A673 (cell line): ENCODE results near the gene AMTN. TPM values are rescaled to one million over a fixed set of nuclear protein-coding genes. Genes with fewer than 3 reads are reported as not detected.
A peak's percentile ranks its signal among the peaks of the same experiment; 100 is the strongest.

Experiments used
- Bru-seq: library from RNA; stranded (reverse); fragments of 400-500 nt; gene quantifications from one replicate; lab custom pipeline; 2021; lab: Mats Ljungman, UMichigan
- BruChase-seq, 2 experiments: library from RNA; stranded (reverse); fragments of 400-500 nt; gene quantifications; one replicate each; lab custom pipeline; 2021; lab: Mats Ljungman, UMichigan
- BruUV-seq: library from RNA; stranded (reverse); fragments of 400-500 nt; replicated peaks from 2 replicates; lab custom pipeline; 2021; lab: Mats Ljungman, UMichigan
- CTCF ChIA-PET: fragments of 300-600 bp; sonication (Branson Sonifier 250); formaldehyde crosslinking; loops from one replicate; lab custom pipeline; 2022; ENCODE audit warnings: antibody characterized with exemption; lab: Charles Lee
- POLR2A ChIA-PET: fragments of 300-600 bp; sonication (Branson Sonifier 250); formaldehyde crosslinking; loops from one replicate; lab custom pipeline; 2022; ENCODE audit warnings: antibody characterized with exemption; ENCODE audit not compliant: low non-redundant PET; lab: Charles Lee
- DNase-seq: peaks from one replicate; pipeline ENCODE4 v3.0.0-alpha.2; 2015; ENCODE audit warnings: low spot score
- H3K27ac ChIP-seq: fragments of 200-600 bp; sonication (generic); 2 replicates; pipeline ENCODE4 v1.5.1; 2016; ENCODE audit warnings: mixed run types, low read depth, mild to moderate bottlenecking, mixed read lengths, antibody characterized with exemption, low read length; ENCODE audit not compliant: poor library complexity, severe bottlenecking
- H3K27me3 ChIP-seq: fragments of 200-600 bp; sonication (generic); replicated peaks from 2 replicates; pipeline ENCODE4 v1.6.1; 2017; ENCODE audit warnings: mixed run types, low read depth, mild to moderate bottlenecking, mixed read lengths, antibody characterized with exemption, low read length; ENCODE audit not compliant: insufficient read depth, poor library complexity
- H3K36me3 ChIP-seq: fragments of 200-600 bp; sonication (generic); 2 replicates; pipeline ENCODE4 v1.6.1; 2016; ENCODE audit warnings: mixed run types, mild to moderate bottlenecking, mixed read lengths, antibody characterized with exemption, low read length; ENCODE audit not compliant: insufficient read depth, poor library complexity, severe bottlenecking
- H3K4me1 ChIP-seq: fragments of 200-600 bp; sonication (generic); 2 replicates; pipeline ENCODE4 v1.6.1; 2017; ENCODE audit warnings: mixed run types, mild to moderate bottlenecking, mixed read lengths, antibody characterized with exemption, low read length; ENCODE audit not compliant: insufficient read depth, poor library complexity, severe bottlenecking
- H3K4me3 ChIP-seq: fragments of 200-600 bp; sonication (generic); 2 replicates; pipeline ENCODE4 v1.5.1; 2016; ENCODE audit warnings: low read depth, mixed run types, mild to moderate bottlenecking, mixed read lengths, low read length; ENCODE audit not compliant: poor library complexity, severe bottlenecking
- H3K9me3 ChIP-seq: fragments of 200-600 bp; sonication (generic); 2 replicates; pipeline ENCODE4 v1.6.1; 2016; ENCODE audit warnings: mixed run types, low read depth, mild to moderate bottlenecking, mixed read lengths, antibody characterized with exemption, low read length; ENCODE audit not compliant: poor library complexity, severe bottlenecking
- EZH2 ChIP-seq: fragments of 200-600 bp; sonication (generic); IDR thresholded peaks from 2 replicates; pipeline ENCODE4 v1.6.1; 2017; ENCODE audit warnings: borderline replicate concordance, low read depth, mild to moderate bottlenecking, mixed read lengths, antibody characterized with exemption, low read length; ENCODE audit not compliant: poor library complexity, severe bottlenecking
- intact Hi-C: fragments of 100-400 bp; cut with micrococcal nuclease; formaldehyde crosslinking; loops from one replicate; pipeline ENCODE4 v1.10.0; 2022; ENCODE audit not compliant: unreplicated experiment
- long read RNA-seq: library from polyadenylated mRNA; stranded (forward); transcript quantifications from one replicate; pipeline ENCODE4 v2.0.0, GENCODE V29; 2022
- total RNA-seq: library from RNA; stranded (reverse); gene quantifications from 2 replicates; pipeline ENCODE4 v1.2.3, GENCODE V29; 2021
- TF ChIP-seq, protein P1 (sequence below): fragments of 300-800, 200-600 bp; sonication (generic); conservative IDR thresholded peaks from 2 replicates; pipeline ENCODE4 v1.5.1; 2017; ENCODE audit warnings: low read depth, mild to moderate bottlenecking, antibody characterized with exemption, low read length, moderate library complexity, mixed read lengths

The AMTN gene, protein sequence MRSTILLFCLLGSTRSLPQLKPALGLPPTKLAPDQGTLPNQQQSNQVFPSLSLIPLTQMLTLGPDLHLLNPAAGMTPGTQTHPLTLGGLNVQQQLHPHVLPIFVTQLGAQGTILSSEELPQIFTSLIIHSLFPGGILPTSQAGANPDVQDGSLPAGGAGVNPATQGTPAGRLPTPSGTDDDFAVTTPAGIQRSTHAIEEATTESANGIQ
- not detected in 2 replicates for total RNA-seq
- Bru-seq, nascent RNA = not detected
- not detected for BruChase-seq, experiment 1, labeled RNA remaining after a 2-hour chase
- not detected for BruChase-seq, experiment 2, labeled RNA remaining after a 6-hour chase
- long read RNA-seq = 0 reads

DNA sequence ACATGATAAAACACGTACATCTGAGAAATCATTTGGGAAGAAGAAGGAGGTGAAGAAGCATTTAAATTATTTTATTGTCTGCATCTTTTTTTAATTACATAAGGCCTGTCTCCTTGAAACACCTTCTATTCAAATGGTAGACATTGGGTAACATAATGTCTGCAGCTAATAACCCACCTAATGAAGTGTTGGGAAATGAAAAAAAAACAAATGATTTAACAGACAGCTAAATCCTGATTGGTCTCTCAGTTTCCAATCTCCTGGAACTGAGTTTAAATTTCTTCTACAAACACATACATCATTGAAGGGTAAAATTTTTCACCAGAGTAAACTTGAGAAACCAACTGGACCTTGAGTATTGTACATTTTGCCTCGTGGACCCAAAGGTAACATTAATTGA lies at the start of gene AMTN:
Gene AMTN (plus strand): TSS at position 301 of the 400 bp plus-strand sequence. CDS start 209 bp downstream, outside the sequence.
- Histone ChIP-seq H3K9me3 (no peaks in the 10 kb centered on the region), H3K27ac (no peak within 1 kb of the TSS), H3K36me3 (no peaks in the 10 kb centered on the region), H3K4me3 (no peak within 1 kb of the TSS), H3K27me3 (no peaks in the 10 kb centered on the region), H3K4me1 (no peaks in the 10 kb centered on the region)
- intact Hi-C loops = loop anchor here (10.0 kb wide), 1 partner anchor 833 kb away; no protein-coding TSS in a partner anchor
- no peak for TF ChIP-seq EZH2
- TF ChIP-seq, protein P1, sequence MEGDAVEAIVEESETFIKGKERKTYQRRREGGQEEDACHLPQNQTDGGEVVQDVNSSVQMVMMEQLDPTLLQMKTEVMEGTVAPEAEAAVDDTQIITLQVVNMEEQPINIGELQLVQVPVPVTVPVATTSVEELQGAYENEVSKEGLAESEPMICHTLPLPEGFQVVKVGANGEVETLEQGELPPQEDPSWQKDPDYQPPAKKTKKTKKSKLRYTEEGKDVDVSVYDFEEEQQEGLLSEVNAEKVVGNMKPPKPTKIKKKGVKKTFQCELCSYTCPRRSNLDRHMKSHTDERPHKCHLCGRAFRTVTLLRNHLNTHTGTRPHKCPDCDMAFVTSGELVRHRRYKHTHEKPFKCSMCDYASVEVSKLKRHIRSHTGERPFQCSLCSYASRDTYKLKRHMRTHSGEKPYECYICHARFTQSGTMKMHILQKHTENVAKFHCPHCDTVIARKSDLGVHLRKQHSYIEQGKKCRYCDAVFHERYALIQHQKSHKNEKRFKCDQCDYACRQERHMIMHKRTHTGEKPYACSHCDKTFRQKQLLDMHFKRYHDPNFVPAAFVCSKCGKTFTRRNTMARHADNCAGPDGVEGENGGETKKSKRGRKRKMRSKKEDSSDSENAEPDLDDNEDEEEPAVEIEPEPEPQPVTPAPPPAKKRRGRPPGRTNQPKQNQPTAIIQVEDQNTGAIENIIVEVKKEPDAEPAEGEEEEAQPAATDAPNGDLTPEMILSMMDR = no peak
- no TSS peak for BruUV-seq
- POLR2A ChIA-PET = no interaction called here
- CTCF ChIA-PET = no interaction called here
- no peak for DNase-seq

DNA sequence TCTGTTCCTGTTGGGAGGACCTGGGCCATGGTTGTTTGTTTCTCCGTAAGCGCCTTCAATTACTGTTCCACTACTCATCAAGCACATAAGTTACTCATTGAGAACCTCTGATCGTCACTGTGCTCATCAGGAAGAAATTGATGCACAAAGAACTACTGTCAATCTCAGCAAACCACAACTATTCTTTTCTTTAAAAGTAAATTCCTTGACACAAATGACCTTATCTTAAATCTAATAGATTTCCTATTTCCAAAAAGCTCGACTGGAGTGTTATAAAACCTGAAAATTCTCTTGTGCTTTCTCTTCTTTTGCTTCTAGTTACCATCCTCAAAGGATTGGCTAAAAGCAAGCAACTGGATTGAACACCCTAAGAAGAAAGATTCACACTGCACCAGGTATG lies 46.5 kb upstream of the AMTN start, which contains the start of gene MUC7:
Gene MUC7 (plus strand): TSS at position 301 of the 400 bp plus-strand sequence. CDS start 1,825 bp downstream, outside the sequence.
- H3K9me3 ChIP-seq = no peaks in the 10 kb centered on the region
- peak; percentile 13 for DNase-seq
- ChIA-PET POLR2A (no interaction called here), CTCF (no interaction called here)
- H3K4me3 ChIP-seq = no peak within 1 kb of the TSS
- no peaks in the 10 kb centered on the region for H3K36me3 ChIP-seq
- no peaks in the 10 kb centered on the region for H3K27me3 ChIP-seq
- BruUV-seq = no TSS peak
- no peak within 1 kb of the TSS for H3K27ac ChIP-seq
- no peak for TF ChIP-seq EZH2
- TF ChIP-seq, protein P1 = no peak
- H3K4me1 ChIP-seq = peaks cover 18% of the 10 kb centered on the region
- intact Hi-C loops = no loop called here

DNA sequence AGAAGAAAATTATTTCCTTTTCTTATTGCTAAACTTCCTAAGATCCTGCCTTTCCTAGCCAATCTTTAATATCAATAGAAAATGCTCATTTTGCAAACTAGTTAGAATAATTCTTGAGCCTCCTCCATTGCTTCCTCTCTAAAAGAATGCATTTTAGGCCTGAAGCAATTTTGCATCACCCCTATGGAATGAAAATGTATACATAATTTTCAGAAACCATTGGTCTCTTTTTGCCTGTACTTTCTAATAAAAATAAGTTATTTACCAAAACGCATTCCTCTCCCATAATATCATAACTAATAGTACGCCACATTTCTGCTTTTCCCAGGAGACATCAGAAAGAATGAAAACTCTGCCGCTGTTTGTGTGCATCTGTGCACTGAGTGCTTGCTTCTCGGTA lies 44.7 kb upstream of the AMTN start:
- Histone ChIP-seq H3K9me3 (no peaks in the 10 kb centered on the region), H3K27me3 (no peaks in the 10 kb centered on the region), H3K4me3 (no peak overlapping the region), H3K27ac (peak overlapping the region; percentile 30), H3K36me3 (no peaks in the 10 kb centered on the region), H3K4me1 (peaks cover 18% of the 10 kb centered on the region)
- CTCF ChIA-PET = no interaction called here
- TF ChIP-seq, protein P1 = no peak
- TF ChIP-seq EZH2 = no peak
- POLR2A ChIA-PET = no interaction called here
- intact Hi-C loops = no loop called here
- no TSS peak for BruUV-seq
- no peak for DNase-seq
